Renal cortex interstitium (tissue), 11 donors: ENCODE measurements around the gene PDE11A. TPM values are rescaled to one million over a fixed set of nuclear protein-coding genes. Genes with fewer than 3 reads are reported as not detected.

Experiments used
- DNase-seq, 11 donors: peaks; one replicate each; pipeline ENCODE4 v3.0.0-alpha.2; 2013; ENCODE audit warnings: low read depth in 9 of 11, low spot score in 4 of 11; ENCODE audit errors: extremely low read depth in 1 of 11
- polyA plus RNA-seq, 3 donors: library from polyadenylated mRNA; unstranded; fragments of 120-200 nt; gene quantifications; one replicate each; pipeline ENCODE4 v1.2.1, GENCODE V29; 2013; ENCODE audit not compliant: insufficient read length in 3 of 3

The PDE11A gene
- polyA plus RNA-seq, 3 donors, result 6.0 to 8.2 (median 6.7) TPM

GRCh38 chr2:177703159-177703558 lies 369.4 kb downstream of the PDE11A start:
- DNase-seq, result no peak

DNA sequence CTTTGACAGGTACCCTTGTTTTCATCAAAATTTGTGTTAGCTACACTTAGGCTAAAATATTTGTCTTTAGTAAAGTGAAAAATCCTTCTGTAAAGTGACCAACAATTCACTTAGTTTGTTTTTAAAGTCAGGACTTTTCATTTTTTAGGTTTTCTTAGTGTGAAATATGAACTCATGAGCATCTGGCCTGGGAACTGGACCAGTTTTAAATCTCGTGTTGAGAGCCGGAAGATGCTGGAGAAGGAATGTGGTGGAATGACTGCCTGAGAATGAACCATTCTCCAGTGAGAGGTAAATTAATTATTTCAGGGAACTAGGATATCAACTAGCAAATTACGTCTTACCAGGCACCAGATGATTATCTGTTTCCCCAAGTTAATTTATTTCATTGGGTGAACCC lies 374.3 kb downstream of the PDE11A start:
- DNase-seq, result no peak

DNA sequence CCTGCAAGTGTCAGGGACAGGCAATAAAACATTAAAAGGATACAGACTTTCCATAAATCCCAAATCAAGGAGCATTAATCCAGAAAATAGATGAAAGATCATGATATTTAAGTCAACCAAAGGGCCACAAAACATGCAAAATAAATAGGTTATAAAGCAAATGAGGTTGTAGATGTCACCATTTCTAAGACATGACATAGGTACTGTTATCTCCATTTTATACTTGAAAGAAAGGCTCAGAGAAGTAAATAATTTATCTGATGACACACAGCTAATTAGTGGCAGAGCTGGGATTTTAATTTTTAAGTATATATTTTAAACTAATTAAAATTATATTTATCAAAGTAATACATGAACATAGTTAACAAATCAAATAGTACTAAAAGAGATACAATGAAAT lies 378.2 kb downstream of the PDE11A start:
- DNase-seq, result no peak

- peak in 4 of 11 donors; percentile 63 to 79 (median 70) for DNase-seq
These were observed 378.8 kb downstream of the PDE11A start for GRCh38 chr2:177693658-177694339.

- DNase-seq, result no peak
These were observed 379.8 kb downstream of the PDE11A start for GRCh38 chr2:177692783-177693269.

GRCh38 chr2:177692042-177692782 lies 380.4 kb downstream of the PDE11A start:
- DNase-seq, result peak in 1 of 11 donors; percentile 54

- no peak for DNase-seq
These were observed 381.4 kb downstream of the PDE11A start for GRCh38 chr2:177691177-177691576.

GRCh38 chr2:177689623-177690022 lies 383.0 kb downstream of the PDE11A start:
- no peak for DNase-seq

GRCh38 chr2:177688844-177689243 lies 383.7 kb downstream of the PDE11A start:
- no peak for DNase-seq

DNA sequence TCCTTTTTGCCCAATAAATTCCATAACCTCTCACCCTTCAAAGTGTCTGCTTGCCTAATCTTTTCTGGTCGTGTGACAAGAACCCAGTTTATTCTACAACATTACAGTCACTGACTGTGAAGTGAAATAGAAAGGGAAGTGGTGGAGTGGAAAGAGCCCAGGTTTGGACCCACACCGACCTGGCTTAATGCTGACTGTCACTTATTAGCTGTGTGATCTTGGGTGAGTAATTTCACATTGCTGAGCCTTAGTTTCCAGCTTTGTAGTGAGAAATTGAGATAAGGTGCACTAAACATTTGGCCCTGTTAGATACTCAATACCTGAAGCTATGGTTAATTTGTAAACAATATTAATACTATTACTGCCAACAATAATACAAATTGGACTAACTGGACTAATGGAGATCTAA lies 388.9 kb downstream of the PDE11A start:
- DNase-seq, result no peak

GRCh38 chr2:177682836-177683660 lies 389.5 kb downstream of the PDE11A start:
- no peak for DNase-seq

DNA sequence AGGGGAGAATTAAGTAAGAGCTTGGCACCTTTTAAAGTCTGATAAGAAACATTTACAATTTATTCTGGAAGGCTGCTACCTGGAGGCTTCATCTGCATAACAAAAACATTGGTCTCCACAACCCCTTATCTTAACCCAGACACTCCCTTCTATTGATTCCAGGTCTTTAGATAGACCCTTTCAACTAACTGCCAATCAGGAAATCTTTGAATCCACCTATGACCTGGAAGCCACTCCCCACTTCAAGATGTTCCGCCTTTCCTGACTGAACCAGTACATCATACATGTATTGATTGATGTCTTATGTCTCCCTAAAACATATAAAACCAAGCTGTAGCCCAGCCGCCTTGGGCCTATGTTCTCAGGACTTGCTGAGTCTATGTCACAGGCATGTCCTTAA lies 390.6 kb downstream of the PDE11A start:
- no peak for DNase-seq

DNA sequence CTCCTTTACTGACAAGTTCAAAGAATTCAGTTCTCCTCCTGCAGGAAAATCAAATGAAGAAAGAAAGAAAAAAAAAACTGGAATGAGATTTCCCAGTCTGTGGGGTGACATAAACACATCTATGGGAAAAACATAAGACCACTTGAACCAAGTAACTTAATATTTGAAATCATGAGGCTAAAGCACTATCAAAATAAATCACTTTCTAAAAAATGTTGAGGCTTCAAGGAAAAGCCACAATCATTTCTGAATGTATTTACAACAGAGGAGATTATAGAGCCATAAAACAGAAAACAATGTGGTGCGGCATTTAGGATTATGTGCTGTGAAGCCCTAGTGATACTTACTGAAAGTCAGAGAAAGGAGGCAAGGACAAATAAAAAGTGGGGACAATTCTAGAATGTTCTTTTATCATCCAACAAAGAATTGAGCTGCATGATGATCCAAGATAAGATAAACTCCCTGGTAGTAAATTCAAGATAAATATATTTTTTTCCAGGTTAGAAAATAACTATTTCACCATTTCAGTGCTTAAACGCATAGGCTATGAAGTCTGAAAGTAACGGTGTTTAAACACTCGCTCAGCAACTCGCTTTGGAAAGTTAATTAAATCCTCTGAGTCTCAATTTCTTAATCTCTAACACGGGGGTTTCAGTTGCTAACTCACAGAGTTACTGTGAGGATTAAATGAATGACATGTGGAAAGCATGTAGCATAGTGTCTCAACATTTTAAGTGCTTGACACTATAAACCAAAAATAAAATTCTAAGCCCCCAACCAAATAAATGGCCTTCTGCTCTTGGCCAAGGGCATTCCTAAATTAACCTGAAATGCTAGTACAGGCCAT lies 391.5 kb downstream of the PDE11A start:
- no peak for DNase-seq

DNA sequence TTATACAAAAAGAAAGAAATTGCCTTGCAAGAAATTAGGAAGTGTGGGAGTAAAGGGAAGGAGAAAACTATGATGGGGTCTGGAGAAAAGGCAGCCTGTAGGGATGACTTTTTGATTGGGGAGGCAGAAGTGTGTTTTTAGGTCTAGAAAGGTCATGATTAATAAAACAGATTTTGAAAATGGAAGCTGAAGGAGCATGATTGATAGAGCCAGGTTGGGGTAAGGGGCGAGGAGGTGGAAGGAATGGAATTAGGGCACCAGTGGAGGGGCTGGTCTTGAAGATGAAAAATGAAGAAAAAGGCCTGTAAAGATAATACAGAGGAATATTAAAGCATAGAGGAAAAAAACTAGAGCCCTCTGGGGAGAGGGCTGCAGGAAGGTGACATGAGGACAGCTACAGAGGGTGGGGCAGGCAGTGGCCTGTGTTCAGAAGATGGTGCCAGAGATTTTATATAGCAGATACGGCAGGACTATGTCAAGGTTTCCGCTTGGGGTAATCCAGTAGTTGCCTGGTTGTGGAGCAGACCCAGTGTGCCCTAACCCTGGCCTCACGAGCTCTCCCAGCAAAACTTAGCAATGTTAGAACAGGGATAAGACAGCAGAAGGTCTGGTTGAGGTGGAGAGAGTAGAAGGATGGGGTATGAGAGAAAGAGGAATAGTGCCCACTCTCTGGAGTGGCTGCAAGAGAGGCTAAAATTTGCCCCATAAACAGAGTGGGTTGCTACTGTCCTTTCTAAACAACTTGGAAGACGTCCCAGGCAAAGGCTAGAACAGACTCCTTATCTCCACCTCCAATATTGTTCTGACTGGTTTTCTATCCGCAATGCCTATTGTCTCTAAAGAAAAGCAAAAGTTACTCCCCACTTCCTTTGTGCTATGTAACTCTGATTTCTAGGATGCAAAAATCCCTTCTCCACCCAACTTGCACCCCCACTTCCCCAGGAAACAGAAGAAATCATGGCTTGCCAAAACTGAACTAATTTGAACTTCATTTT lies 392.7 kb downstream of the PDE11A start:
- DNase-seq, result no peak

- DNase-seq, result no peak
These were observed 393.6 kb downstream of the PDE11A start for GRCh38 chr2:177678939-177679338.

DNA sequence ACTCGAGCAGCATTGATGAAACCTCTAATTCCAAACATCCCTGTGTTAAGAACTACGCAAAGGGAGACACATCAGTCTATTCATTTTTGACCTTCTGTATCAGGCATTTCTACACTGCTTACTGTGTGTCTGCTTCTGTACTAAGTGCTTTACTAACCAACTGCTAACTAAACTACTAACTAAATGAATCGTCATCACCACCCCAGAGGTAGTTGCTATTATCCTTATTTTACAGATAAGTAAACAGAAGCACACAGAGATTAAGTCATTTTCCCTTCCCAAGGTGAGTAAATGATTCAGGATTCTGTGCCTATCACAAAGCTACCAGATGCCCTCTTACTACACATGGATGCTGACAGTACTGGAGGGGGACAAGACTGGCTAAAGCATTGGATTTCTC lies 395.9 kb downstream of the PDE11A start:
- no peak for DNase-seq

GRCh38 chr2:177675825-177676224 lies 396.8 kb downstream of the PDE11A start:
- DNase-seq, result peak in 5 of 11 donors; percentile 48 to 65 (median 61)
